HCT116 (cell line): ENCODE measurements around the gene CTBP1. TPM values are rescaled to one million over a fixed set of nuclear protein-coding genes. Genes with fewer than 3 reads are reported as not detected.

Source experiments
- ATAC-seq: fragments of 200-7000 bp; cut with Tn5 transposase; 2 replicates; pipeline ENCODE4 v1.9.1; 2020; ENCODE audit warnings: mild to moderate bottlenecking, moderate library complexity
- BruUV-seq: library from RNA; stranded (reverse); fragments of 400-500 nt; replicated peaks from 2 replicates; lab custom pipeline; 2021; lab: Mats Ljungman, UMichigan
- CTCF ChIA-PET: fragments of 300-600 bp; sonication (Branson Sonifier 250); formaldehyde crosslinking; loops from one replicate; lab custom pipeline; 2021; ENCODE audit warnings: antibody characterized with exemption; lab: Charles Lee
- POLR2A ChIA-PET: fragments of 300-600, 350-600 bp; sonication (Branson Sonifier 250); formaldehyde crosslinking; loops from one replicate; lab custom pipeline; 2021; ENCODE audit warnings: antibody characterized with exemption; lab: Charles Lee
- RAD21 ChIA-PET, 2 experiments: fragments of 300-600 bp; sonication (Branson Sonifier 250); formaldehyde crosslinking; loops; one replicate each; lab custom pipeline; 2023; ENCODE audit warnings: low total read pairs in 2 of 2; ENCODE audit not compliant: uncharacterized antibody in 2 of 2, unreplicated experiment in 2 of 2, low non-redundant PET in 1 of 2; lab: Charles Lee
- DNase-seq: peaks from one replicate; pipeline ENCODE4 v3.0.0-alpha.2; 2010; ENCODE audit warnings: low read depth, low spot score
- H2AFZ ChIP-seq: fragments of 200-600 bp; shearing (Covaris generic), sonication (generic); 2 replicates; pipeline ENCODE4 v1.6.1; 2017; ENCODE audit warnings: low read depth, mixed run types, mixed read lengths, antibody characterized with exemption, low read length; ENCODE audit not compliant: poor library complexity, severe bottlenecking
- H3K27ac ChIP-seq: 2 replicates; pipeline ENCODE4 v1.5.1; 2012; ENCODE audit warnings: low read depth, low read length
- H3K27me3 ChIP-seq: fragments of 200-600 bp; sonication (generic); 2 replicates; pipeline ENCODE4 v1.6.1; 2016; ENCODE audit warnings: mixed run types, low read length, mixed read lengths; ENCODE audit not compliant: insufficient read depth
- H3K36me3 ChIP-seq, 2 experiments: fragments of 200-500 bp in 1 of 2; fragments of 200-600 bp in 1 of 2; sonication (Bioruptor generic) in 1 of 2; sonication (generic) in 1 of 2; 2 replicates each; pipeline versions ENCODE4 v1.5.1 to v1.6.1; 2014 to 2016; ENCODE audit warnings: low read length in 2 of 2, inconsistent platforms in 1 of 2, mixed read lengths in 1 of 2, mixed run types in 1 of 2; ENCODE audit not compliant: insufficient read depth in 2 of 2, control insufficient read depth in 1 of 2
- H3K4me1 ChIP-seq, 2 experiments: fragments of 200-600 bp in 1 of 2; sonication (generic) in 1 of 2; 2 replicates each; pipeline versions ENCODE4 v1.5.1 to v1.6.1; 2012 to 2017; ENCODE audit warnings: low read length in 2 of 2, inconsistent platforms in 1 of 2, mild to moderate bottlenecking in 1 of 2, mixed read lengths in 1 of 2, mixed run types in 1 of 2, moderate library complexity in 1 of 2; ENCODE audit not compliant: insufficient read depth in 2 of 2, control insufficient read depth in 1 of 2
- H3K4me2 ChIP-seq: fragments of 200-600 bp; sonication (generic); 2 replicates; pipeline ENCODE4 v1.6.1; 2017; ENCODE audit warnings: mixed run types, low read length, mixed read lengths
- H3K4me3 ChIP-seq, 2 experiments: fragments of 200-600 bp in 1 of 2; sonication (generic) in 1 of 2; replicated peaks in 1 of 2; 2 replicates each; pipeline ENCODE4 v1.5.1; 2011 to 2016; ENCODE audit warnings: low read length in 2 of 2, control low read depth in 1 of 2, low read depth in 1 of 2, mild to moderate bottlenecking in 1 of 2, mixed read lengths in 1 of 2, mixed run types in 1 of 2
- H3K79me2 ChIP-seq: fragments of 200-600 bp; sonication (generic); 2 replicates; pipeline ENCODE4 v1.6.1; 2017; ENCODE audit warnings: mild to moderate bottlenecking, mixed run types, low read length, moderate library complexity, mixed read lengths; ENCODE audit not compliant: insufficient read depth
- H3K9ac ChIP-seq: fragments of 200-600 bp; sonication (generic); 2 replicates; pipeline ENCODE4 v1.6.1; 2016; ENCODE audit warnings: low read length, mixed read lengths
- H3K9me2 ChIP-seq: fragments of 200-600 bp; sonication (generic), shearing (Covaris generic); 2 replicates; pipeline ENCODE4 v1.6.1; 2017; ENCODE audit warnings: mixed run types, mild to moderate bottlenecking, moderate library complexity; ENCODE audit not compliant: insufficient read depth
- H3K9me3 ChIP-seq, 2 experiments: fragments of 200-500 bp in 1 of 2; fragments of 200-600 bp in 1 of 2; sonication (Bioruptor generic) in 1 of 2; sonication (generic) in 1 of 2; 2 replicates each; pipeline ENCODE4 v1.6.1; 2014 to 2017; ENCODE audit warnings: low read length in 2 of 2, mixed read lengths in 2 of 2, inconsistent platforms in 1 of 2, low read depth in 1 of 2, mild to moderate bottlenecking in 1 of 2, mixed run types in 1 of 2, moderate library complexity in 1 of 2; ENCODE audit not compliant: control insufficient read depth in 1 of 2, insufficient read depth in 1 of 2
- H4K20me1 ChIP-seq: fragments of 200-600 bp; sonication (generic), shearing (Covaris generic); 2 replicates; pipeline ENCODE4 v1.6.1; 2017; ENCODE audit warnings: mixed run types, mild to moderate bottlenecking, moderate library complexity; ENCODE audit not compliant: insufficient read depth
- CEBPB ChIP-seq: IDR thresholded peaks from 2 replicates; pipeline ENCODE4 v1.6.1; 2012; ENCODE audit warnings: low read depth
- EGR1 ChIP-seq: IDR thresholded peaks from 2 replicates; pipeline ENCODE4 v1.6.1; 2012; ENCODE audit warnings: low read depth
- ELF1 ChIP-seq: IDR thresholded peaks from 2 replicates; pipeline ENCODE4 v1.6.1; 2012; ENCODE audit warnings: low read depth, borderline replicate concordance
- EZH2 ChIP-seq: fragments of 200-600 bp; sonication (generic); IDR thresholded peaks from 2 replicates; pipeline ENCODE4 v1.6.1; 2017; ENCODE audit warnings: antibody characterized with exemption, mixed run types
- EZH2phosphoT487 ChIP-seq: fragments of 200-600 bp; IDR thresholded peaks from 2 replicates; pipeline ENCODE4 v1.6.1; 2018; ENCODE audit warnings: antibody characterized with exemption, borderline replicate concordance
- FOSL1 ChIP-seq: IDR thresholded peaks from 2 replicates; pipeline ENCODE4 v1.6.1; 2012; ENCODE audit warnings: low read depth
- MAX ChIP-seq: IDR thresholded peaks from 2 replicates; pipeline ENCODE4 v1.6.1; 2012
- POLR2A ChIP-seq: IDR thresholded peaks from 2 replicates; pipeline ENCODE4 v1.7.0; 2011; ENCODE audit warnings: borderline replicate concordance; ENCODE audit not compliant: insufficient read depth, insufficient read length; ENCODE audit errors: extremely low read depth
- RAD21 ChIP-seq: IDR thresholded peaks from 2 replicates; pipeline ENCODE4 v1.6.1; 2012; ENCODE audit warnings: low read depth, mild to moderate bottlenecking
- REST ChIP-seq: IDR thresholded peaks from 2 replicates; pipeline ENCODE4 v1.6.1; 2012; ENCODE audit warnings: low read depth
- SIN3A ChIP-seq: IDR thresholded peaks from 2 replicates; pipeline ENCODE4 v1.6.1; 2012; ENCODE audit warnings: low read depth
- SRF ChIP-seq: IDR thresholded peaks from 2 replicates; pipeline ENCODE4 v1.6.1; 2012; ENCODE audit warnings: low read depth
- ZBTB33 ChIP-seq: IDR thresholded peaks from 2 replicates; pipeline ENCODE4 v1.6.1; 2011; ENCODE audit warnings: mild to moderate bottlenecking, low read length, moderate library complexity; ENCODE audit not compliant: insufficient replicate concordance; ENCODE audit errors: extremely low read depth
- ZNF274 ChIP-seq: fragments of 200-500 bp; sonication (Bioruptor generic); IDR thresholded peaks from 2 replicates; pipeline ENCODE4 v1.6.1; 2014; ENCODE audit warnings: mild to moderate bottlenecking, low read depth, low read length, inconsistent platforms
- intact Hi-C: fragments of 100-400 bp; cut with micrococcal nuclease; formaldehyde crosslinking; loops from 2 replicates; pipeline ENCODE4 v1.10.0; 2022
- total RNA-seq: library from RNA; stranded (reverse); gene quantifications from one replicate; pipeline ENCODE4 v1.2.1, GENCODE V29; 2021; ENCODE audit not compliant: unreplicated experiment
- TF ChIP-seq, protein P1 (sequence below), 3 experiments: fragments of 200-600 bp in 1 of 3; sonication (generic) in 1 of 3; IDR thresholded peaks in 2 of 3; conservative IDR thresholded peaks in 1 of 3; 2 replicates each; pipeline ENCODE4 v1.5.1; 2012 to 2017; ENCODE audit warnings: low read depth in 2 of 3, low read length in 2 of 3, antibody characterized with exemption in 1 of 3, borderline replicate concordance in 1 of 3, control low read depth in 1 of 3, mild to moderate bottlenecking in 1 of 3, mixed read lengths in 1 of 3, mixed run types in 1 of 3, moderate library complexity in 1 of 3; ENCODE audit not compliant: insufficient read depth in 1 of 3

Gene CTBP1
- total RNA-seq, 1 experiment from 2014 or later: 175 TPM

- Histone ChIP-seq H3K36me3 (no peaks in the 10 kb centered on the region), H4K20me1 (no peaks in the 10 kb centered on the region), H3K9me3 (no peaks in the 10 kb centered on the region), H3K27me3 (no peaks in the 10 kb centered on the region), H2AFZ (no peak overlapping the region), H3K27ac (no peak overlapping the region), H3K4me2 (no peak overlapping the region), H3K9ac (no peak overlapping the region), H3K9me2 (no peaks in the 10 kb centered on the region), H3K4me1 (peaks cover 0 to 1% of the 10 kb centered on the region in 2 experiments; a peak in 1 of 4 replicates), H3K4me3 (no peak overlapping the region), H3K79me2 (no peaks in the 10 kb centered on the region)
- DNase-seq (no peak), ATAC-seq (no peak)
- no TSS peak for BruUV-seq
- TF ChIP-seq EZH2 (no peak), ELF1 (no peak), SRF (no peak), RAD21 (no peak), CEBPB (no peak), REST (no peak), ZNF274 (no peak), EZH2phosphoT487 (no peak), FOSL1 (no peak), POLR2A (no peak), ZBTB33 (no peak), MAX (no peak), EGR1 (no peak), SIN3A (no peak)
- TF ChIP-seq, protein P1, sequence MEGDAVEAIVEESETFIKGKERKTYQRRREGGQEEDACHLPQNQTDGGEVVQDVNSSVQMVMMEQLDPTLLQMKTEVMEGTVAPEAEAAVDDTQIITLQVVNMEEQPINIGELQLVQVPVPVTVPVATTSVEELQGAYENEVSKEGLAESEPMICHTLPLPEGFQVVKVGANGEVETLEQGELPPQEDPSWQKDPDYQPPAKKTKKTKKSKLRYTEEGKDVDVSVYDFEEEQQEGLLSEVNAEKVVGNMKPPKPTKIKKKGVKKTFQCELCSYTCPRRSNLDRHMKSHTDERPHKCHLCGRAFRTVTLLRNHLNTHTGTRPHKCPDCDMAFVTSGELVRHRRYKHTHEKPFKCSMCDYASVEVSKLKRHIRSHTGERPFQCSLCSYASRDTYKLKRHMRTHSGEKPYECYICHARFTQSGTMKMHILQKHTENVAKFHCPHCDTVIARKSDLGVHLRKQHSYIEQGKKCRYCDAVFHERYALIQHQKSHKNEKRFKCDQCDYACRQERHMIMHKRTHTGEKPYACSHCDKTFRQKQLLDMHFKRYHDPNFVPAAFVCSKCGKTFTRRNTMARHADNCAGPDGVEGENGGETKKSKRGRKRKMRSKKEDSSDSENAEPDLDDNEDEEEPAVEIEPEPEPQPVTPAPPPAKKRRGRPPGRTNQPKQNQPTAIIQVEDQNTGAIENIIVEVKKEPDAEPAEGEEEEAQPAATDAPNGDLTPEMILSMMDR (IDR thresholded peaks at IDR 0.05 in 2 of 3, conservative IDR thresholded peaks at IDR 0.05 in 1 of 3; ENCODE audit: borderline replicate concordance in 1 of 3, insufficient read depth in 1 of 3, low read depth in 2 of 3, low read length in 2 of 3): no peak
- ChIA-PET RAD21 (no interaction called here), CTCF (interaction anchor here (0.6 kb wide), 1 partner anchor 40 kb away, joined by 3 read pairs; no protein-coding TSS in a partner anchor), POLR2A (no interaction called here)
- intact Hi-C loops: no loop called here
These were observed 64.8 kb downstream of the CTBP1 start for GRCh38 chr4:1183985-1184773.
